ENCODE measurements around the gene PPT2. TPM values are rescaled to one million over a fixed set of nuclear protein-coding genes. Genes with fewer than 3 reads are reported as not detected.

The PPT2 gene
- total RNA-seq, 1 experiment from 2014 or later: 73.5 TPM

DNA sequence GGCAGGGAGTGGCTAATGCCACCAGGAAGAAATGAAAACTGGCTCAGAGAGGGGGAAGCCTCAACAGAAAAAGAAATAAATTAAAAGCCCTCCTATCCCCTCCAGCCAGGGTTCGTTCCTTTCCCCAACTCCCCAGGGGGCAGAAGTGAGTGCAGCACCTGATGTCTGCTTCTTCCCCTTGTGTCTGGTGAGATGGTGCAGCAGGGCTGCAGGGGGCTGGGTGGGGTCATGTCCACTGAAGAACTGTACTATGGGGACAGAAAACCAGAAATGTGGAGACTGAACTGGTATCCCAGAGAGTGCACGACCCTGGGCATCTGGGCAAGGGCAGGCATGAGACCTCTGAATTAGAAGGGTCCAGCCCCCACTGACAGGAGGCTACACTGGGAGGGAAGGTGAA is 14.4 kb downstream of the PPT2 start:
- no peak for DNase-seq (ENCODE audit: low read depth, low spot score)
- in situ Hi-C loops (cut with HindIII; ENCODE audit: low pct_unique_long_range_greater_than_20kb, low sequenced_read_pairs): no loop called here

DNA sequence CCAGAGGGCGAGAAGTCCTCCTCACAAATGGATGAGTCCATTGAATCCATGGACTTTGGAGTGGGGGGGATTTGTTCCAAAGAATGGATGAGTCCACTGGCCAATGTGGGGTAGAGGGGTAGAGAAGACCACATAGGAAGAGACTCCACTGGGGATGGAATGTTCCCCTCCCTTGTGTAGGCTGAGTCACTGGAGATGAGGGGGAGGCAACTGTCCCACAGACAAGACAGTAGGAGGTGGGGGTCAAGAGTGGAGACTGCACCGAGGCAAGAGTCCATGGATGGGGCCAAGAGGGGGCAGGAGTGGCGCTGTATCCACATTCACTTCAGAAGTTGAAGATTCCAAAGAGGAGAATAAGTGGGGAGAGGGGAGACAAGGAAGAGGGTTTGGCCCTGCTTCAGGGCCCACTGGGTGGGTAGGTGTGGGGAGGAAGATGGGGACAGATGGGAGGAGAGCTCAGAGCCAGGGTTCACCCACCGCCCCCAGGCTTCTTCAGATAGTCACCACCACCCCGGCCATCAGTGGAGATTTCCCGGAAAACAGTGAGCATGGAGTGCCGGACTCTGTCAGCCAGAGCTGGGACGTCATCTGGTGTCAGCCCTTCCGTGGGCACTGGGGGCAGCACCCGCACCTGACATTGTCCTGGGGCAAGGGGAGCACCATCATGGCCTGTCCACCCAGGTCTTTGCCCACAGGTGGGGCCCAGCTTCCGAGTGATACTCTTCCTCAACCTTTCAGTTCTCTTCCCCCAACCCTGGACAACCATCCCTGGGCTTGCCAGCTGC is 15.1 kb downstream of the PPT2 start:
- in situ Hi-C loops (cut with HindIII; ENCODE audit: low pct_unique_long_range_greater_than_20kb, low sequenced_read_pairs): no loop called here
- DNase-seq (ENCODE audit: low read depth, low spot score): no peak

DNA sequence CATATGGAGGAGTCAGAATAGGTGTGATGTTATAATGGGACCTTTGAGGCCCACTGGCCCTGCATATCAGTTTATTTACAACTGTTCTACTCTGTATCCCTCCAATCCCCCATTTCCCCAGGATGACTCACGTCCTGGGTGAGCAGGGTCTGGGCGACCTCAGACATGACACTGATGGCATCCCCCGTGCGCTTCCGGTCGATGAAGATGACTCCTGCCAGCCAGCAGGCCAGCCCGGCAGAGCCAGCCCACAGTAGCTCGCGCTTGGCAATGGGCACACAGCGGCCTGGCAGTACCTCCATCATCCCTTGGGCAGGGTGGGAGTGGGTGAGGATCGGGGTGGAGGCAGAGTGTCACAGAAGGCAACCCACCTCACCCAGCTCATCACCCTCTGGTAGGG is 16.4 kb downstream of the PPT2 start:
- in situ Hi-C loops (cut with HindIII; ENCODE audit: low pct_unique_long_range_greater_than_20kb, low sequenced_read_pairs): no loop called here
- DNase-seq (ENCODE audit: low read depth, low spot score): no peak

DNA sequence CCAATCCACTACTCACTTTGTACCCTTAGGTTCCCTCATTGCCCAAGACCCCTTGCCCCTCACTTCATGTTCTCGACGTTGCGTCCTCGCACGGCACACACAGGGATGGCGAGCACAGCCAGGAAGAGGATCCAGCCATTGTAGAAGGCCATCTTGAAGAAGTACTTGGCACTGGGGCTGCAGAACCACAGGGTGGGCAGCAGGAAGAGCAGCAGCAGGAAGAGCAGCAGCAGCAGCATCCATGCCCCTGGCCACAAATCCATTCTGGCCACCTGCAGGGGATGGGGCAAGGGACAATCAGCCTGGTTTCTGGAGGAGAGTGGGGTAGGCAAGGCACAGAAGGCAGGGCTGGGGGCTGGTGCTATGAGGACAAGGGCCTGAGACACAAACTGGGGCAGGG is 17.3 kb downstream of the PPT2 start:
- DNase-seq (ENCODE audit: low read depth, low spot score): no peak
- in situ Hi-C loops (cut with HindIII; ENCODE audit: low pct_unique_long_range_greater_than_20kb, low sequenced_read_pairs): no loop called here

DNA sequence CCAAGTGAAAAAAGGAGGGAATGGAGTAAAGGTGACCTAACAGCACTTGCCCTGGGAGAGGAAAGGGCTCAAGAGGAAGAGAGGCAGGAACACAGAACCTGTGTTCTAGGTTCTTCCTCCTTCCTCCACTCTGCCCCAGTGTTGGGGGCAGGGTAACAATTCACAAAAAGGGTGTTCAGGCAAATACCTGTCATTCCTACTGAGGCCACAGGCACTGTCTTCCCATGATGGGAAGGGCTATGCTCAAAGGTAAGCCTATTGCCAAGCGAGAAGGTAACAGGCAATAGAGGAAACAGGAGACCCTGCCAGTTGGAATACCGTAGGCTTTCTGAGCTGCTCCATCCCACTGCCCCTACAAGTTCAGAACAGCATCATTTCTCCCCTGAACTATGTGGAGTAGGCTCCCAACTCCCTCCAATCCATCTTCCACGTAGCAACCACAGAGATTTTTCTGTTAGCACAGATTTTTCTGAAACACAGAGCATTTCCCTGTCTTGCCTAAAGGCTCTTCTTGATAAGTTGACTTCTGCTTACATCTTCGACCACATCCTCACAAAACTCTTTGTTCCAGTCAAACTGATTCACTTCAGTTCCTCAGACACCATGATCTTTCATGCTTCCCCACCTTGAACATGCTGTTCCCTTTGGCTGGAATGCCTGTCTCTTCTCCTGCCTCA is 19.2 kb downstream of the PPT2 start:
- in situ Hi-C loops (cut with HindIII; ENCODE audit: low pct_unique_long_range_greater_than_20kb, low sequenced_read_pairs): no loop called here
- DNase-seq (ENCODE audit: low read depth, low spot score): no peak

DNA sequence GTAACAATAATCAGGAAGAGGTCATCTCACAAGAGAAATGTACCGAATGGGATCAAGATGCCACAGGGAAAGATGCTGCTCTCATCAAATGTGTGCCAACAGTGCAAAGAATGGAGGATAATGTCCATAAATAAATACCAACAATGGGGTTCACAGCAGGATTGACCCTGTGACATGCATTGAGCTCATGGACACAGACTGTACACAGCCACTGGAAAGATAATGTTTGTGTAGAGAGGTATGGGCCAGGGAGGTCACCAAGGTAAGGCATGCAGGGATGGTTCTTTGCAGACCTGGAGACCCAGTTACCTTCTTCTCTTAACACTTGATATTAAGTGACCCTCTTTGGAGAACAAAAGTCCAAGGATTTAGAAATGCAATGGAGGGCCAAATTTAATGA is 20.5 kb downstream of the PPT2 start:
- no peak for DNase-seq (ENCODE audit: low read depth, low spot score)
- in situ Hi-C loops (cut with HindIII; ENCODE audit: low pct_unique_long_range_greater_than_20kb, low sequenced_read_pairs): no loop called here

DNA sequence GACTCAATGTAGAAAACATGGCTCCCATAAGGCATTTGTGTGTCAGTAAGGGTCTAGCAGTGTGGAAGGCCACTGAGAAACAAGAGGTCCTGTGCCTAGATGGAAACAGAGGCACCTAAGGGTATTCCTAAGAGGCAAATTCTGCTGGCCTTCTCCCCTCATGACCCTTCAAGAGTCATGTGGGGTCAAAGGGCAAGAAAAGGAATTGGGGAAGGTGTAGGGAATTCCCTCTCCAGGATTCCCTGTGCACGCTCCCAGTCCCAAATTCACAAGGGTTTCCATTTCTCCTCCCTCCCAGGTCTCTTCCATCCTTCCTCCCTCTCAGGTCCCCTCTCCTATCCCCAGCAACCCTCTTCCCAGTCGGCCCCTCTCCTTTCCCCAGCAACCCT is 21.4 kb downstream of the PPT2 start:
- no peak for DNase-seq (ENCODE audit: low read depth, low spot score)
- in situ Hi-C loops (cut with HindIII; ENCODE audit: low pct_unique_long_range_greater_than_20kb, low sequenced_read_pairs): no loop called here

DNA sequence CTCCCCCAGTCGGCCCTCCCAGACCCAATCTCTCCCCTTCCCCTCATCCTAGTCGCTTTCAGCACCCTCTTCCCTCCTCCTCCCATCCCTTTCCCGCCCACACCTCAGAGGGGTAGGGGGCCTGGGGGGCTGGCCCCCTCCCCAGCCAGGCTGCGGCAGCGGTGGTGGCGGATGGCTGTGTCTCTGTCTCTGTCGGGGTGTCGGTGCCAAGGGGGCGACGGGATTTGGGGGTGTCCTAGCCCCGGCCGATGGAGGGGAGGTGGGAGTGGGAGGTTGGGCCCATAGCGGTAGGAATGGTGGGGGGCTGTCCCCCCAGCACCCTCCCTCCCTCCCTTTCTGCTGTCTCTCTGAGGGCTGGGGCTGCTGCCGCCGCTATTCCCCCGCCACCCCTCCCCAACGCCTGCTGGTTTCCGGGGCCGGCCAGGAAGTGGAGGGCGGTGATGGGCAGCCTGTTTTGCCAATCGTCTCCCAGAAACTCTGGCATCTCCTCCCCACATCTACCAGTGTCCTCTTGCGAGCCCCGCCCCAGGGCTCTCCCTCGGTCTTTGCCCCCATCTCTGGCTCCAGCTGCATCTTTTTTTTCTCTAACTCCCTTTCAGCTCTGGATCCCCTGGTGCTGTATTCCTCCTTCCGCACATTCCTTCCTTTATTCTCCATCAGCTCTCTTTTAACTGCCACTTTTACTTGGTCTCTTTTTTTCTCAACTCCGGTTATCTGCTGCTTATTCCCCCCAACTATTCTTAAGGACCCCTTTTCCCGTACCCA is 22.0 kb downstream of the PPT2 start, which contains the start of gene AGPAT1:
Gene AGPAT1 (minus strand): TSS at position 374 of the 765 bp plus-strand sequence. CDS start 4,588 bp downstream, outside the sequence.
- DNase-seq (ENCODE audit: low read depth, low spot score): peak; percentile 94
- in situ Hi-C loops (cut with HindIII; ENCODE audit: low pct_unique_long_range_greater_than_20kb, low sequenced_read_pairs): no loop called here

DNA sequence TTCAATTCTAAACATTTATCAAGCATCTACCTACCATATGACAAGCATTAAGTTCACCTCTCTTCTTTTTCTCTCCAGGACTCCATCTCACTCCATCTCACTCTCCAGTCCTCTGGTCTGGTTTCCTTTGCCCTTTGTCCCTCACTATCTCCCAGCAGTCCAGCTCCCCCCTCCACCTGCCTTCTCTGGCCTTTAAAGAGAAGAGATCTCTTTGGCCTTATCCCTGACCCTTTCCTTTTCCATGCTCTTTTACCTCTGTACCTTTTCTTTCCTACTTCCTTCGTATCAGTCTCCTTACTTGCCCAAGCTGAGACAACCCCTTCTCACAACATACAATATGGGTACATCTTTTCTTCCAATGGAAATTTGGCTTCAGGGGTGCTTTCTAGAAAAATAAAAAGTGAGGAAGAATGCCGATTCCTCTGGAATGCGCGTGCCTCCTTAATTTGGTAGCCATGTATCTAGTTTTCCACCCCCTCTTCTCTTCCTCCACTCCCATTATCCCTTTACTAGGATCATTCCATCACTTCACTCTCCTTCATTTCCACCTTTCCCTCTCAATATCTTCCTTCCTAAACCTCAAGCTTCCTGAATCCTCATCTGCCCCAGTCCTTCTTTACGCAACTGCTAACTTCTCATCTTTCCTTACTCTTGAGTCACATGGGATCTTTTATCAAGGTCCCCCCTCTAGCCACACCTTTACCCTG is 22.7 kb downstream of the PPT2 start:
- no peak for DNase-seq (ENCODE audit: low read depth, low spot score)
- in situ Hi-C loops (cut with HindIII; ENCODE audit: low pct_unique_long_range_greater_than_20kb, low sequenced_read_pairs): no loop called here

DNA sequence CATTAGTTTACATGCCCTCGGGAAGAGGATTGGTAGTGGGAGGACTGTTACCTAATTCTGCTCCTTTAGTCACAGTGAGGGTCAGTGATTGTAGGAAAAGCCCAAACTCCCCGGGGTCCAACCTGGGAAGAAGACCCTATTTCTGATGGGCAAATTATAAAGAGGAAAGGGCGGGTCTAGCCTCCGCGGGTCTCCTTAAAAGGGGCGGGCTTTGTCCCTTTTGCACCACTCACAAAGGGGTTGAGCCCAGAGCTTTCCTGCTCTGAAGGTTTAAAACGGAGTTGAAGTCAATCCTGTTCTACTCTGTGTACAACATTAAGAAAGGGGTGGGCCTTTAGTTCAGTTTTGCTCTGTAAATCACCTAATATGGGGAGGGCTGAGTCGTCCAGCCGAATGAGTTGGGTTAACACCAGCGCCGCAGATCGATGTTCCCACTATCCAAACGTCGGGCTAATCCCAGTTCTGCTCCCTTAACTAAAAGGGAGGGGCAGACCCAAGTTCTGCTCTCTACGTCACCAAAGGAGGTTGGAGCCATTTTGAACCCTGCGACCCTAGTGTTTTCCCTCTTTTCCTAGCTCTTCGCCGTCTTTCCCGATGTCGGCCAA is 23.3 kb downstream of the PPT2 start:
- peak; percentile 38 for DNase-seq (ENCODE audit: low read depth, low spot score)
- in situ Hi-C loops (cut with HindIII; ENCODE audit: low pct_unique_long_range_greater_than_20kb, low sequenced_read_pairs): no loop called here

DNA sequence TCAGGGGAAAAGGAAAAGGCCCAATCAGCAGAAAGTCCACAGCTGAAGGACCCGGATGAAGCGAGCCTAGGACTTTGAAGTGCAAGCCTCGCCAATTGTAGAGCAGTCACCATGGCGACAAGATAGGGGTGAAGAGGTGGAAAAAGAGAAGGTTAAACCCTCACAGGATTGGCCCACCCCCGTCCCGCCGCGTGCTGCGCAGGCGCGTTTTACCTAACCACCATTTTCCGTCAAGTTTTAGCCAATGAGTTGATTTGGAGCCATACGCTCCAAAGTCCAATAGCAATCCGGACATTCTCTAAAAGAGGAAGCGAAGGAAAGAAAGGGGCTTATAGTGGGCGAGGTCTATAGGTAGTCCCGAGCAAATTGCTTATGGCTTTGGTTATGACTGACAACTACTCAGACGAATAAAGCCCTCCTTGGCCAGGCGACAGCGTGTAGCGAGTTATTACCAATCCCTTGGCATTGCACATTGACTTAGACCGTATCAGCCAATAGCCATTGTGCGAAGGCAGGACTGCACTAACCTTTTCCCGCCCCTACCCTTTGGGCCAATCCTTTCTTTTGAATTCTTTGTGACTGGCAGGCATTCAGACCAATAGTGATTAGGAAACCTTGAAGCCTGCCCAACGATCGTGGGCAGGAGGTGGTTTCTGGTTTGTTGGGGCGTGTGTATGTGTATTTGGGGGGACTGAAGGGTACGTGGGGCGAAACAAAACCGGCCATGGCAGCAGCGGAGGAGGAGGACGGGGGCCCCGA is 24.0 kb downstream of the PPT2 start, which contains the start of gene RNF5:
Gene RNF5 (plus strand): TSS at position 618 of the 759 bp plus-strand sequence. CDS start 107 bp downstream, at position 725.
- in situ Hi-C loops (cut with HindIII; ENCODE audit: low pct_unique_long_range_greater_than_20kb, low sequenced_read_pairs): no loop called here
- peak; percentile 98 for DNase-seq (ENCODE audit: low read depth, low spot score)

DNA sequence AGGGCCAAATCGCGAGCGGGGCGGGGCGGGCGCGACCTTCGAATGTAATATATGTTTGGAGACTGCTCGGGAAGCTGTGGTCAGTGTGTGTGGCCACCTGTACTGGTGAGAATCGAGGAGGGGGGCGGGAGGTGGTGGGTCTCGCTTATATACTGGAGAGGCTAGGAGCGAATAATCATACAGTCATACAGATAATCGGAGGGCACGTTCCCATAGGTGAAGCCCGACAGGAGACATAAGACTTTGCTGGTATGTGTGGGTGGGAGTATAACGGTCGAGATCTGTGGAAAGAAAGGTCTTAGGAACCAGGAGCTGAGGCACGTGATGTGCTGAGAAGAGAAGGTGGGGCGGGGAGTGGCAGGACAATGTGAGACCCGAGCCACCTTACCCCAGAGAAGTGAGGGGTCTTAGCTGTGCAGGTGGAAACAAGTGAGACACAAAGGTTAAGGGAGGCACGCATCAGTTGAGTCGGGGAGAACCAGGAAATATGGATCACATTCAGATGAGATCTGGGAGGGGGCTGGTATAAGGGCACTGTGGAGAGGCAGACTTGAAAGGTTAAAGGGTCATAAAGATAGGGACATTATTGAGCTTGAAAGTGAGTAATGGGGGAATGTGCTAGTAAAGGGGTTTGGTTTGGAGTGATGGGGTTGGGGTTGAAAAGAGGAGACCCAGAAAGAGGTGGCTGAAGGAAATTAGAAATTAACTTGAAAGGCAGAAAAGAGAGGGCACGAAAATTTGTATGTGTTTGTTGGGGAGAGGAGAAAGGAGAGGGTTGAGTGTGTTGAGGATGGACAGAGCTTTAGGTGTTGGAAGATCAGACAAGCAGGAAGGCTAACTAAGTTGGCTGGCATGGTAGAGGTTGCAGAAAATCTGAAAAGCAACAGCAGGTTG is 24.9 kb downstream of the PPT2 start:
- in situ Hi-C loops (cut with HindIII; ENCODE audit: low pct_unique_long_range_greater_than_20kb, low sequenced_read_pairs): no loop called here
- no peak for DNase-seq (ENCODE audit: low read depth, low spot score)

DNA sequence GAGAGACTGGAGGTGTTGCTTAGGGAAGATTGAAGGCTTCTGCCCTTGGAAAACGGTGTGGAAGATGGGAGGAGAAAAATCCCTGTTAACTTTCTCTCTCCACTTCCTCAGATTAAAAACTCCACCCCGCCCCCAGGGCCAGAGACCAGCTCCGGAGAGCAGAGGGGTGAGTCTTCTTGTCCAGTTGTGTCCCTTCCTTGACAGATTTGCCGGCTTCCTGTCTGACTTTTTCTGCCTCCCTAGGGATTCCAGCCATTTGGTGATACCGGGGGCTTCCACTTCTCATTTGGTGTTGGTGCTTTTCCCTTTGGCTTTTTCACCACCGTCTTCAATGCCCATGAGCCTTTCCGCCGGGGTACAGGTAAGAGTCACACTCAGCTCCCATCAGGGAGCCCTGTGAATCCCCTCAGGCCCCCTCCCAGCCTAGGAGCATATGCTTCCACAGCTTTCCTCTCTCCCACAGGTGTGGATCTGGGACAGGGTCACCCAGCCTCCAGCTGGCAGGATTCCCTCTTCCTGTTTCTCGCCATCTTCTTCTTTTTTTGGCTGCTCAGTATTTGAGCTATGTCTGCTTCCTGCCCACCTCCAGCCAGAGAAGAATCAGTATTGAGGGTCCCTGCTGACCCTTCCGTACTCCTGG is 25.9 kb downstream of the PPT2 start:
- in situ Hi-C loops (cut with HindIII; ENCODE audit: low pct_unique_long_range_greater_than_20kb, low sequenced_read_pairs): no loop called here
- no peak for DNase-seq (ENCODE audit: low read depth, low spot score)

DNA sequence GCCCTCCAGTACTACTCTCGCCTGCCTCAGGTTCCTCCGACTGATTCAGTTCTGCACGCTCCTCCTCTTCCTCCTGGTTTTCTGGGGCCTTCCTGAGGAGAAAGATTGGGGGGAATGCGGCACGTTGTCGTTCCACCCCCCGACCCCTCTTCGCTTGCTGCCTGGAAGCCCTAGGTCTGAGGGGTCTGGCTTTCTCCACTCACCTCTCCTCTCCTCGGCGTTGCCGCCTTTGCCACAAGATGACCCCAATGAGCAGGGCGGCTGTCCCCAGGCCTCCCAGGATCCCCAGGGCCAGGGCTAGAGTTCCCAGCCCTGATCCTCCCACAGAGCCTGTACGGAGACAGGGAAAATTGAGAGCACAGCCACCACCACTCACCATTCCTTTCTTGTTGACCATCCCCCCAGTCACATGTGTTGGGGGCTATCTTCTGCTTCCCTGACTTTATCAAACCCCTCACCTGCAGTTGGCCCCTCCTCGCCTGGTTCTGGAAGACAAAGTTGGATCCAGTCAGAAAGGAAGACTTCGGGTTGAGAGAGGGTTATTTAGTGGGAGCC is 27.3 kb downstream of the PPT2 start:
- DNase-seq (ENCODE audit: low read depth, low spot score): no peak
- in situ Hi-C loops (cut with HindIII; ENCODE audit: low pct_unique_long_range_greater_than_20kb, low sequenced_read_pairs): no loop called here

DNA sequence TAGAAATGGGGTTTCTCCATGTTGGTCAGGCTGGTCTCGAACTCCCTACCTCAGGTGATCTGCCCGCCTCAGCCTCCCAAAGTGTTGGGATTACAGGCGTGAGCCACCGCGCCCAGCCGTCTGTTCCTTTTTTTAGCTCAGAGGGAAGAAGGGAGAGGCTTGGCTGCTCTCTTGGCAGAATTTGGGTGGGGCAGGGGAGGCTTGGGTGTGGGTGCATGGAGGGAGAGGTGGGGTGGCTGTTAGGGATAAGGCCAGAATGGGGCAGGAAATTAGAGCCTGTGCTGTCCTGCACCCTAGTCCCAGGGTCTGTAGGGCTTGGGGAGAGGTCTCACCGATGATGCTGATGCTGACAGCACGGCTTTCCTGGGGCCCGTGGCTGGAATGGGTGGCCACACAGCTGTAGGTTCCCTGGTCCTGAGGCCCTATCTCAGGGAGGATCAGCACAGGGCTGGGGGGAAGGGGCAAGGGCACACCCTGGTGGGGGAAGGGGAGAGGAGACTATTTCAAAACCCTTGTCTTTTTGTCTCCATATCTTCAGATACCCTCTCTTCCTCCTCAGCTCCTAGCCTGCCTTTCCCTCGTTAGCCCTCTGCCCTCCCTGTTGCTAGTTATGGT is 28.1 kb downstream of the PPT2 start:
- DNase-seq (ENCODE audit: low read depth, low spot score): no peak
- in situ Hi-C loops (cut with HindIII; ENCODE audit: low pct_unique_long_range_greater_than_20kb, low sequenced_read_pairs): no loop called here

All from SK-MEL-5 (cell line).